G401 (cell line): ENCODE measurements around the gene SPDYA. TPM values are rescaled to one million over a fixed set of nuclear protein-coding genes. Genes with fewer than 3 reads are reported as not detected.
"Not testable (repeated sequence)": the region's sequence is repeated elsewhere in the genome, so short reads cannot be mapped to it uniquely, and the experiment has no call there.

Experiments used
- DNase-seq: peaks from one replicate; pipeline ENCODE4 v3.0.0-alpha.2; 2015; ENCODE audit warnings: low spot score
- in situ Hi-C: cut with HindIII; loops from 2 replicates; pipeline ENCODE4 v1.10.0; 2016; ENCODE audit warnings: low sequenced_read_pairs, mixed read lengths
- total RNA-seq: library from RNA; depleted of rRNA; stranded (reverse); fragments of >200 nt; shearing (Covaris generic); gene quantifications from 2 replicates; pipeline ENCODE4 v1.2.3, GENCODE V29; 2014; rRNA removed

Gene SPDYA
- total RNA-seq, result 0.17 and 1.7 TPM in 2 replicates

- DNase-seq, result peak; percentile 60
- in situ Hi-C loops, result no loop called here
Observed at GRCh38 chr2:28810384-28811285, at the start of gene SPDYA. Gene SPDYA (plus strand): TSS chr2:28810834. CDS start chr2:28816015, 5,181 bp downstream.

GRCh38 chr2:28761420-28761819, 49.2 kb upstream of the SPDYA start:
- DNase-seq, result no peak
- in situ Hi-C loops, result no loop called here

- no peak for DNase-seq
- in situ Hi-C loops, result no loop called here
Observed at GRCh38 chr2:28764909-28765711, 45.5 kb upstream of the SPDYA start.

- no peak for DNase-seq
- in situ Hi-C loops, result no loop called here
Observed at GRCh38 chr2:28766070-28766469, 44.6 kb upstream of the SPDYA start.

GRCh38 chr2:28767337-28767736, 43.3 kb upstream of the SPDYA start:
- no peak for DNase-seq
- in situ Hi-C loops, result no loop called here

GRCh38 chr2:28768422-28768821, 42.2 kb upstream of the SPDYA start:
- in situ Hi-C loops, result no loop called here

GRCh38 chr2:28768952-28769351, 41.7 kb upstream of the SPDYA start:
- in situ Hi-C loops, result no loop called here
- DNase-seq, result no peak

More at GRCh38 chr2:28768422-28768821, 42.2 kb upstream of the SPDYA start:
- no peak for DNase-seq

GRCh38 chr2:28772351-28772750, 38.3 kb upstream of the SPDYA start:
- in situ Hi-C loops, result no loop called here
- no peak for DNase-seq

GRCh38 chr2:28776471-28776870, 34.2 kb upstream of the SPDYA start:
- DNase-seq, result no peak
- in situ Hi-C loops, result no loop called here

- in situ Hi-C loops, result no loop called here
Observed at GRCh38 chr2:28778392-28778791, 32.2 kb upstream of the SPDYA start.

GRCh38 chr2:28779001-28779400, 31.6 kb upstream of the SPDYA start:
- no peak for DNase-seq
- in situ Hi-C loops, result no loop called here

More at GRCh38 chr2:28778392-28778791, 32.2 kb upstream of the SPDYA start:
- DNase-seq, result no peak

GRCh38 chr2:28780496-28780895, 30.1 kb upstream of the SPDYA start:
- no peak for DNase-seq
- in situ Hi-C loops, result no loop called here

GRCh38 chr2:28782423-28782822, 28.2 kb upstream of the SPDYA start:
- no peak for DNase-seq
- in situ Hi-C loops, result no loop called here

- in situ Hi-C loops, DNase-seq: not testable (repeated sequence)
Observed at GRCh38 chr2:28784570-28784969, 26.1 kb upstream of the SPDYA start.

GRCh38 chr2:28796620-28797019, 14.0 kb upstream of the SPDYA start:
- no peak for DNase-seq
- in situ Hi-C loops, result no loop called here

GRCh38 chr2:28801726-28802125, 8.9 kb upstream of the SPDYA start:
- in situ Hi-C loops, result no loop called here
- no peak for DNase-seq

- no peak for DNase-seq
- in situ Hi-C loops, result no loop called here
Observed at GRCh38 chr2:28802975-28803429, 7.6 kb upstream of the SPDYA start.

- no peak for DNase-seq
- in situ Hi-C loops, result no loop called here
Observed at GRCh38 chr2:28809927-28810326, 707 bp upstream of the SPDYA start.

- in situ Hi-C loops, result no loop called here
- DNase-seq, result no peak
Observed at GRCh38 chr2:28818053-28818452, 7.4 kb downstream of the SPDYA start.
